Colonic mucosa (tissue), 4 donors: ENCODE data around the gene MAPRE3. TPM values are rescaled to one million over a fixed set of nuclear protein-coding genes. Genes with fewer than 3 reads are reported as not detected.

Experiments
- DNase-seq: peaks from one replicate; pipeline ENCODE4 v3.0.0-alpha.2; 2020
- H3K27ac ChIP-seq: fragments of 200-600 bp; one replicate; pipeline ENCODE4 v1.8.0; 2021
- H3K27me3 ChIP-seq: fragments of 200-600 bp; one replicate; pipeline ENCODE4 v1.8.0; 2021
- H3K36me3 ChIP-seq: fragments of 200-600 bp; one replicate; pipeline ENCODE4 v1.8.0; 2021
- H3K4me1 ChIP-seq: fragments of 200-600 bp; one replicate; pipeline ENCODE4 v1.8.0; 2021; ENCODE audit warnings: mild to moderate bottlenecking
- H3K4me3 ChIP-seq: fragments of 200-600 bp; one replicate; pipeline ENCODE4 v1.8.0; 2021
- H3K9ac ChIP-seq, 2 donors: one replicate each; pipeline ENCODE4 v1.7.0; 2013; ENCODE audit warnings: control low read depth in 2 of 2, low read depth in 2 of 2, low read length in 2 of 2
- H3K9me3 ChIP-seq: fragments of 200-600 bp; one replicate; pipeline ENCODE4 v1.8.0; 2021
- intact Hi-C: fragments of 100-400 bp; cut with DNase I; formaldehyde crosslinking; loops from one replicate; pipeline ENCODE4 v1.14.1; 2022
- total RNA-seq, 2 donors: library from RNA; stranded (reverse); fragmentation: NEBNext Ultra II Directional in 1 of 2; extraction: Animal tissue kit (Norgen Biotek cat#: 25700) in 1 of 2; gene quantifications; one replicate each; pipeline ENCODE4 v1.2.1, GENCODE V29; 2021
- TF ChIP-seq, protein P1 (sequence below): fragments of 200-600 bp; IDR thresholded peaks from one replicate; pipeline ENCODE4 v1.8.0; 2022; ENCODE audit warnings: antibody characterized with exemption, mild to moderate bottlenecking
- donor health status: healthy.
- donor health status: DM: no; HTN: no; CAD: no.
- donor health status: DM: no; HTN: no; CAD: no.

The MAPRE3 gene
- total RNA-seq, 2 donors from 2014 or later = 21.6 to 22.0 TPM

DNA sequence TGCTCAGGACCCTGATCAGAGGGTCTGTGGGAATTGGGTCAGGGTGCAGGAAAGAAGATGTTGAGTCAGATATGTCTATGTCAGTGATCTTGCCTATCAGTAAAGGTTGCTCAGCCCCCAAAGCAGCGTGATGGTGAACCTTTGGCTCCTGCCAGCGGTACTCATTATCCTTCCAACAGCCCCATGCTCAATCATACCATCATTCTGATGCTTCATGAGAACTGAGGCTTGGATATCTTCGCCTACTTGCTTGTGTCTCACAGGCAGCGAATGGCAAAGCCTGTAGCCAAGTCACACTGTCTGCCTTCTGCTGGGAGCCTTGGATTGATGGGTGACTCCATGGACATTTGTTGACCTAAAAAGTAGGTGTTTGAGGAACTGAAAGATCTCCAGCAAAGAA is 43.3 kb downstream of the MAPRE3 start:
- H3K9me3 ChIP-seq = no peaks in the 10 kb centered on the region
- H3K4me1 ChIP-seq = no peaks in the 10 kb centered on the region
- no peak overlapping the region for H3K4me3 ChIP-seq
- TF ChIP-seq, protein P1, sequence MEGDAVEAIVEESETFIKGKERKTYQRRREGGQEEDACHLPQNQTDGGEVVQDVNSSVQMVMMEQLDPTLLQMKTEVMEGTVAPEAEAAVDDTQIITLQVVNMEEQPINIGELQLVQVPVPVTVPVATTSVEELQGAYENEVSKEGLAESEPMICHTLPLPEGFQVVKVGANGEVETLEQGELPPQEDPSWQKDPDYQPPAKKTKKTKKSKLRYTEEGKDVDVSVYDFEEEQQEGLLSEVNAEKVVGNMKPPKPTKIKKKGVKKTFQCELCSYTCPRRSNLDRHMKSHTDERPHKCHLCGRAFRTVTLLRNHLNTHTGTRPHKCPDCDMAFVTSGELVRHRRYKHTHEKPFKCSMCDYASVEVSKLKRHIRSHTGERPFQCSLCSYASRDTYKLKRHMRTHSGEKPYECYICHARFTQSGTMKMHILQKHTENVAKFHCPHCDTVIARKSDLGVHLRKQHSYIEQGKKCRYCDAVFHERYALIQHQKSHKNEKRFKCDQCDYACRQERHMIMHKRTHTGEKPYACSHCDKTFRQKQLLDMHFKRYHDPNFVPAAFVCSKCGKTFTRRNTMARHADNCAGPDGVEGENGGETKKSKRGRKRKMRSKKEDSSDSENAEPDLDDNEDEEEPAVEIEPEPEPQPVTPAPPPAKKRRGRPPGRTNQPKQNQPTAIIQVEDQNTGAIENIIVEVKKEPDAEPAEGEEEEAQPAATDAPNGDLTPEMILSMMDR = no peak
- no peak overlapping the region for H3K27ac ChIP-seq
- H3K36me3 ChIP-seq = no peaks in the 10 kb centered on the region
- no peaks in the 10 kb centered on the region for H3K27me3 ChIP-seq
- intact Hi-C loops = loop anchor here (10.0 kb wide), 1 partner anchor 169 kb away; the partner anchor contains the start of gene DPYSL5
- no peak overlapping the region for H3K9ac ChIP-seq
- DNase-seq = no peak

DNA sequence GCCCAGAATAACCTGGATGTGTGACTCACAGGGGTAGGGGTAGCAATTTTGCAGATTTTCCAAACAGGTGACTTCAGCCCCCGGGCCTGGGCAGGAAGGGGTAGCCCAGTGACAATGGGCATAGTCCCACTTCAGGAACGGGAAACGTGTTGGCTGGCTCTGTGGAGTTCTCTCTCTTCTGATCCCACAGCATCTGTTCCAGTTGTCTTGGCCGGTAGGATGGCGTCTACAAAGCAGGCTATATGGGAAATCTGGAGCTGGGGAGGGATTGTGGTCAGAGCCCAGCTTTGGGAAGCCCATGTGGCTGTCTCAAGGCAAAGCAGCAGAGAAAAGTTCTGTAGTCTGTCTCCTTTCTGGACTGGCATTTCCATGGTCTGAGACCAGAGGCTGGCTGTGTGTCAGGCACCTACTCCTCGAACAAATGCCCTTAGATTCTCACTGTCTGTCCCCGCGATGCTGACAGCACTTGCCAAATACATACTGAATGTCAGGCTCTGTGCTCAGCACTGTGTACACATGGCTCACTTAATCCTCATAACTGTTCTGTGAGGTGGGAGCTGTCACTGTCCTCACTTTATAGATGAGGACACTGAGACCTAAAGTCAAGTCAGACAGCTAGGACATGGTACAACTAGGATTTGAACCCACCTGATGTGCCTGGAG is 44.5 kb downstream of the MAPRE3 start:
- H3K9me3 ChIP-seq = no peaks in the 10 kb centered on the region
- peaks cover 6% of the 10 kb centered on the region for H3K4me1 ChIP-seq
- DNase-seq = no peak
- TF ChIP-seq, protein P1 = no peak
- no peaks in the 10 kb centered on the region for H3K36me3 ChIP-seq
- H3K27me3 ChIP-seq = no peaks in the 10 kb centered on the region
- no peak overlapping the region for H3K9ac ChIP-seq
- intact Hi-C loops = loop anchor here (10.0 kb wide), 1 partner anchor 170 kb away; the partner anchor contains the start of gene DPYSL5
- no peak overlapping the region for H3K27ac ChIP-seq
- no peak overlapping the region for H3K4me3 ChIP-seq

DNA sequence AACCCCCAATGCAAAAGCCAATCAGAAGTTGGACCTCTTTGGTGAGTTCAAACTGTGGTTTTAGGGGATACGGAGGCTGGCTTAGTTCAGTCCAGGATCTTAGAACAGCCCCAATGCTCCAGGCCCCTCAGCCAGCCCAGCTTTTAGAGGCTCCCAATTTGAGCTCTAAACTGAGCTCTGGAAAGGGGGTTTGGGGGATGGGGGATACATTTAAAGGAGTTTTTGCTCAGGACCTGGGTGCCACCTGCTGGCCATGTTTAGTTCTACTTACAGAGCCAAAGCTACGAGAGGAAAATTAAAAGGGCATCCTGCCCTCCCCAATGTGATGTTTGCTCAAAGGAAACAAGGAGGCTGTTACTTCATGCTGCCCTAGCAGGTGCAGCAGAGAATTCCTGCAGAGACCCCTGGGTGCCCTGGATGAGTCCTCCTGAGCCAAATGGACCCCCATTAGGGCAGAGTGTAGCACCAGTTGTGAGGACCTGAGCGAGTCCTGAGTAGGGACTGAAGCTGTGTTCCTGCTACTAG is 46.4 kb downstream of the MAPRE3 start:
- Histone ChIP-seq H3K36me3 (no peaks in the 10 kb centered on the region), H3K4me3 (no peak overlapping the region), H3K9ac (no peak overlapping the region), H3K9me3 (no peaks in the 10 kb centered on the region), H3K27ac (no peak overlapping the region), H3K27me3 (no peaks in the 10 kb centered on the region), H3K4me1 (peaks cover 12% of the 10 kb centered on the region)
- intact Hi-C loops = loop anchor here (2.0 to 10.0 kb wide), 2 partner anchors 56 to 172 kb away; partner anchors contain the start of gene DPYSL5
- TF ChIP-seq, protein P1 = peak; percentile 57
- peak; percentile 68 for DNase-seq

DNA sequence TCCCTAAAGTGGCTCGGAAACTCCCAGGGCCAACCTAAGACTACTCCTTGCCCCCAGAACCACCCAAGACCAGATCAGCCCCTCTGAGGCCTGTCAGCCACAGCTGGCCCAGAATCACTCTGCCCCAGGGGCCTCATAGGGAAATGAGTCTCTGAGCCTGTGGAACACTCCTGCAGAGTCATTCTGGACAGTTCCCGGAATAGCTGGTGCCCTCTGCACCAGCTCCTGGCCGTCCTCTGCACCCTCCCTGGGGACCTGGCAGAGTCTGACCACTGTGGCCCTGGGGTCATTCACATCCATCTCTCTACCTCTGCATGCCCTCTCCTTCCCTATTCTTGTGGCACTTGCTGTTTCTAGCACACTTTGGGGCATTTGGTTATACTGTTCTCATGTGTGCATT is 47.7 kb downstream of the MAPRE3 start:
- intact Hi-C loops = loop anchor here (10.0 kb wide), 1 partner anchor 173 kb away; the partner anchor contains the start of gene DPYSL5

DNA sequence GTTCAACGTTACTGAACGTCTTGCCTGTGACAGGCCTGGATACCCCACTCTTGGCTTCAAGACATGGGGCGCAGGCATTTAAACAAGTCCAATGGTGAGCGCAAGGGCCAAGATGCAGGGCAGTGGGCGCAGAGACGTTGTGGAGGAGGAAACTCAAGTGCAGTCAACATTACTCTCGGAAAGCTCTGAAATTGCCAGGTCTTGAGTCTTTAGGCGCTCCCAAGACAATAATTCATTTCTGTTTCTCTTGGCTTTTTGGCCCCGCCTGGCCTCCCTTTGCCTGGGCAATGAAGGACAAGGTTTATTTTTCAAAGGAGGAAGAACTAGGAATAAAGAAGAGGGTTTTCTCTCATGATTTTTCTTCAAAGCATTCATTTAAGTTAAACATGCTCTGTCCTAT is 49.0 kb downstream of the MAPRE3 start:
- peak overlapping the region; percentile 69 for H3K27ac ChIP-seq
- no peaks in the 10 kb centered on the region for H3K36me3 ChIP-seq
- H3K9me3 ChIP-seq = no peaks in the 10 kb centered on the region
- DNase-seq = no peak
- no peak overlapping the region for H3K4me3 ChIP-seq
- intact Hi-C loops = loop anchor here (10.0 kb wide), 1 partner anchor 175 kb away; the partner anchor contains the start of gene DPYSL5
- TF ChIP-seq, protein P1 = no peak
- no peak overlapping the region for H3K9ac ChIP-seq
- H3K4me1 ChIP-seq = peaks cover 12% of the 10 kb centered on the region
- H3K27me3 ChIP-seq = no peaks in the 10 kb centered on the region

More for the DNA sequence above, 47.7 kb downstream of the MAPRE3 start:
- Histone ChIP-seq H3K27me3 (no peaks in the 10 kb centered on the region), H3K9me3 (no peaks in the 10 kb centered on the region), H3K27ac (no peak overlapping the region), H3K4me1 (peaks cover 12% of the 10 kb centered on the region), H3K9ac (no peak overlapping the region), H3K4me3 (no peak overlapping the region), H3K36me3 (no peaks in the 10 kb centered on the region)
- TF ChIP-seq, protein P1 = no peak
- no peak for DNase-seq
